ENCODE measurements around the gene ITGB1BP1.
"Not testable (repeated sequence)": the region's sequence is repeated elsewhere in the genome, so short reads cannot be mapped to it uniquely, and the experiment has no call there.

Gene ITGB1BP1

GRCh38 chr2:9400268-9401058, 22.9 kb downstream of the ITGB1BP1 start:
- no peak for DNase-seq

- no peak for DNase-seq
These were observed 24.2 kb downstream of the ITGB1BP1 start for GRCh38 chr2:9398881-9399780.

GRCh38 chr2:9398251-9398650, 25.1 kb downstream of the ITGB1BP1 start:
- not testable (repeated sequence) for DNase-seq

- DNase-seq = no peak
These were observed 26.1 kb downstream of the ITGB1BP1 start for GRCh38 chr2:9397201-9397600.

GRCh38 chr2:9394816-9395215, 28.5 kb downstream of the ITGB1BP1 start:
- DNase-seq = no peak

- no peak for DNase-seq
These were observed 30.2 kb downstream of the ITGB1BP1 start for GRCh38 chr2:9392898-9393765.

- no peak for DNase-seq
These were observed 31.2 kb downstream of the ITGB1BP1 start for GRCh38 chr2:9391961-9392720.

- no peak for DNase-seq
These were observed 32.3 kb downstream of the ITGB1BP1 start for GRCh38 chr2:9390991-9391390.

GRCh38 chr2:9390151-9390850, 33.0 kb downstream of the ITGB1BP1 start:
- DNase-seq = no peak

GRCh38 chr2:9388950-9389911, 34.1 kb downstream of the ITGB1BP1 start:
- DNase-seq = no peak

- DNase-seq = no peak
These were observed 35.1 kb downstream of the ITGB1BP1 start for GRCh38 chr2:9388199-9388681.

- DNase-seq = no peak
These were observed 37.5 kb downstream of the ITGB1BP1 start for GRCh38 chr2:9385841-9386240.

- DNase-seq = no peak
These were observed 38.8 kb downstream of the ITGB1BP1 start for GRCh38 chr2:9384521-9384920.

- DNase-seq = no peak
These were observed 40.6 kb downstream of the ITGB1BP1 start for GRCh38 chr2:9382604-9383235.

GRCh38 chr2:9380702-9381628, 42.4 kb downstream of the ITGB1BP1 start:
- peak; percentile 80 for DNase-seq

- DNase-seq = no peak
These were observed 44.0 kb downstream of the ITGB1BP1 start for GRCh38 chr2:9379391-9379755.

- DNase-seq = peak; percentile 63
These were observed 44.6 kb downstream of the ITGB1BP1 start for GRCh38 chr2:9378433-9379390.
